Measurements from ENCODE around the gene VCL.
"Not testable (repeated sequence)": the region's sequence is repeated elsewhere in the genome, so short reads cannot be mapped to it uniquely, and the experiment has no call there.

Gene VCL

GRCh38 chr10:73997787-73998622, at the start of gene VCL:
TSS of gene VCL (plus strand) at chr10:73998116. CDS start at chr10:73998208, 92 bp downstream.
- peak within 1 kb of the TSS; percentile 82 to 99 (median 88) for H3K4me3 ChIP-seq
- H3K27ac ChIP-seq: peak within 1 kb of the TSS; percentile 71 to 96 (median 88)

GRCh38 chr10:73948947-73949633, 48.8 kb upstream of the VCL start:
- H3K27ac ChIP-seq: no peak overlapping the region
- H3K4me3 ChIP-seq: no peak overlapping the region

- Histone ChIP-seq H3K27ac (no peak overlapping the region), H3K4me3 (no peak overlapping the region)
These were observed 47.6 kb upstream of the VCL start for GRCh38 chr10:73950155-73950948.

GRCh38 chr10:73953665-73954064, 44.3 kb upstream of the VCL start:
- Histone ChIP-seq H3K27ac (no peak overlapping the region), H3K4me3 (no peak overlapping the region)

GRCh38 chr10:73954737-73955136, 43.2 kb upstream of the VCL start:
- no peak overlapping the region for H3K27ac ChIP-seq
- H3K4me3 ChIP-seq: no peak overlapping the region

- Histone ChIP-seq H3K4me3 (no peak overlapping the region), H3K27ac (peak overlapping the region in 4 of 21 experiments; percentile 58 to 84 (median 70))
These were observed 42.2 kb upstream of the VCL start for GRCh38 chr10:73955719-73956118.

GRCh38 chr10:73956476-73957359, 41.2 kb upstream of the VCL start:
- peak overlapping the region in 1 of 7 experiments; percentile 8 for H3K4me3 ChIP-seq
- H3K27ac ChIP-seq: peak overlapping the region in 16 of 21 experiments; percentile 11 to 84 (median 55)

- no peak overlapping the region for H3K4me3 ChIP-seq
- H3K27ac ChIP-seq: peak overlapping the region in 5 of 21 experiments; percentile 21 to 47 (median 34)
These were observed 38.3 kb upstream of the VCL start for GRCh38 chr10:73959484-73960243.

GRCh38 chr10:73962386-73962785, 35.5 kb upstream of the VCL start:
- H3K4me3 ChIP-seq: no peak overlapping the region
- H3K27ac ChIP-seq: no peak overlapping the region

GRCh38 chr10:73963533-73963932, 34.4 kb upstream of the VCL start:
- H3K27ac ChIP-seq, H3K4me3 ChIP-seq: not testable (repeated sequence)

GRCh38 chr10:73964743-73965142, 33.2 kb upstream of the VCL start:
- H3K27ac ChIP-seq: peak overlapping the region in 2 of 21 experiments; percentile 54 to 83

GRCh38 chr10:73965267-73965889, 32.5 kb upstream of the VCL start:
- H3K27ac ChIP-seq: peak overlapping the region in 20 of 21 experiments; percentile 6 to 86 (median 75)
- not testable (repeated sequence) for H3K4me3 ChIP-seq

More at GRCh38 chr10:73964743-73965142, 33.2 kb upstream of the VCL start:
- H3K4me3 ChIP-seq: no peak overlapping the region

- H3K4me3 ChIP-seq: no peak overlapping the region
- H3K27ac ChIP-seq: peak overlapping the region in 20 of 21 experiments; percentile 35 to 86 (median 75)
These were observed 31.8 kb upstream of the VCL start for GRCh38 chr10:73965890-73966768.

- H3K27ac ChIP-seq: peak overlapping the region in 11 of 21 experiments; percentile 1 to 86 (median 77)
- H3K4me3 ChIP-seq: no peak overlapping the region
These were observed 30.9 kb upstream of the VCL start for GRCh38 chr10:73967022-73967429.

- H3K27ac ChIP-seq: peak overlapping the region in 3 of 21 experiments; percentile 1 to 48 (median 46)
- H3K4me3 ChIP-seq: no peak overlapping the region
These were observed 30.4 kb upstream of the VCL start for GRCh38 chr10:73967544-73967943.

- peak overlapping the region in 3 of 21 experiments; percentile 5 to 48 (median 46) for H3K27ac ChIP-seq
These were observed 29.8 kb upstream of the VCL start for GRCh38 chr10:73968098-73968521.

More at GRCh38 chr10:73968098-73968521, 29.8 kb upstream of the VCL start:
- H3K4me3 ChIP-seq: no peak overlapping the region
